ENCODE results near the gene CACNA1D.

DNA sequence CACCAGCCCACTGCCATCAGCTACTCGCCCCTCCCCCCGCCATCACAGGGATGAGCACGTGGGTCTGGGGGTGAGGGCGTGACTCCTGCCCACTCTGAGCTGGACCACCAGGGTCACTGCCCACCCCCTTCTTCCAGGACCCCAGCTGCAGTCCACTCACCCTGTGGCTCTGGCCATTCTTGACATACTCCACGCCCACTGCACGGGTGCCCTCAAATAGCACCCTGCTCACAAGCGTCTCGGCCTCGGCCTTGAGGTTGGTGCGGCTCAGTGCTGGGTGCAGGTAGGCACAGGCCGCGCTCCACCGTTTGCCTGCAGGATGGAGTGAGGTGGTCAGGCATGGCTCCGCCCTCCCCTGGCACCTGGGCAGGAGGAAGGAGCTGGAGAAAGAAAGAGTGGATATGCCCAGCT, 327.9 kb downstream of the CACNA1D start:
- TF ChIP-seq, protein P1, sequence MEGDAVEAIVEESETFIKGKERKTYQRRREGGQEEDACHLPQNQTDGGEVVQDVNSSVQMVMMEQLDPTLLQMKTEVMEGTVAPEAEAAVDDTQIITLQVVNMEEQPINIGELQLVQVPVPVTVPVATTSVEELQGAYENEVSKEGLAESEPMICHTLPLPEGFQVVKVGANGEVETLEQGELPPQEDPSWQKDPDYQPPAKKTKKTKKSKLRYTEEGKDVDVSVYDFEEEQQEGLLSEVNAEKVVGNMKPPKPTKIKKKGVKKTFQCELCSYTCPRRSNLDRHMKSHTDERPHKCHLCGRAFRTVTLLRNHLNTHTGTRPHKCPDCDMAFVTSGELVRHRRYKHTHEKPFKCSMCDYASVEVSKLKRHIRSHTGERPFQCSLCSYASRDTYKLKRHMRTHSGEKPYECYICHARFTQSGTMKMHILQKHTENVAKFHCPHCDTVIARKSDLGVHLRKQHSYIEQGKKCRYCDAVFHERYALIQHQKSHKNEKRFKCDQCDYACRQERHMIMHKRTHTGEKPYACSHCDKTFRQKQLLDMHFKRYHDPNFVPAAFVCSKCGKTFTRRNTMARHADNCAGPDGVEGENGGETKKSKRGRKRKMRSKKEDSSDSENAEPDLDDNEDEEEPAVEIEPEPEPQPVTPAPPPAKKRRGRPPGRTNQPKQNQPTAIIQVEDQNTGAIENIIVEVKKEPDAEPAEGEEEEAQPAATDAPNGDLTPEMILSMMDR (IDR thresholded peaks at IDR 0.05; ENCODE audit: poor library complexity): no peak
- no peak for TF ChIP-seq EZH2 (IDR thresholded peaks at IDR 0.05; ENCODE audit: borderline replicate concordance)
- no peak for TF ChIP-seq EZH2phosphoT487 (IDR thresholded peaks at IDR 0.05; ENCODE audit: low read depth, severe bottlenecking, unreplicated experiment)
